Activated naive CD4-positive, alpha-beta T cell treated with anti-CD3 and anti-CD28 coated beads, Interleukin-2, amount 50 U/mL, for 24 hours (primary cell): ENCODE results near the gene KRTAP10-9.
"Not testable (repeated sequence)": the region's sequence is repeated elsewhere in the genome, so short reads cannot be mapped to it uniquely, and the experiment has no call there.

Source experiments
- H3K27ac Mint-ChIP-seq: one replicate; pipeline ENCODE4 v1.8.0; 2021; ENCODE audit warnings: mild to moderate bottlenecking, mixed read lengths
- H3K27me3 Mint-ChIP-seq: one replicate; pipeline ENCODE4 v1.8.0; 2021; ENCODE audit warnings: mixed read lengths
- H3K36me3 Mint-ChIP-seq: one replicate; pipeline ENCODE4 v1.8.0; 2021; ENCODE audit warnings: mixed read lengths
- H3K4me1 Mint-ChIP-seq: one replicate; pipeline ENCODE4 v1.8.0; 2021; ENCODE audit warnings: mixed read lengths
- H3K4me3 Mint-ChIP-seq: one replicate; pipeline ENCODE4 v1.8.0; 2021; ENCODE audit warnings: mild to moderate bottlenecking, mixed read lengths
- H3K9me3 Mint-ChIP-seq: one replicate; pipeline ENCODE4 v1.8.0; 2021; ENCODE audit warnings: mixed read lengths

The KRTAP10-9 gene

GRCh38 chr21:44656868-44657267 is 30.0 kb downstream of the KRTAP10-9 start:
- Mint-ChIP-seq H3K27ac (peak overlapping the region; percentile 84), H3K9me3 (peaks cover 19% of the 10 kb centered on the region), H3K27me3 (no peaks in the 10 kb centered on the region), H3K4me3 (peak overlapping the region; percentile 76), H3K4me1 (peaks cover 68% of the 10 kb centered on the region), H3K36me3 (peaks cover 12% of the 10 kb centered on the region)

- Mint-ChIP-seq H3K36me3 (peaks cover 12% of the 10 kb centered on the region), H3K9me3 (peaks cover 20% of the 10 kb centered on the region), H3K4me1 (peaks cover 68% of the 10 kb centered on the region), H3K27ac (peak within 1 kb of the TSS; percentile 93), H3K27me3 (no peaks in the 10 kb centered on the region), H3K4me3 (peak within 1 kb of the TSS; percentile 76)
Observed at GRCh38 chr21:44657635-44658540, 31.0 kb downstream of the KRTAP10-9 start, which contains the start of gene KRTAP12-3. TSS of gene KRTAP12-3 (plus strand) at chr21:44657932. CDS start at chr21:44657980, 48 bp downstream.

GRCh38 chr21:44658541-44658910 is 31.6 kb downstream of the KRTAP10-9 start:
- peaks cover 12% of the 10 kb centered on the region for H3K36me3 Mint-ChIP-seq
- peaks cover 20% of the 10 kb centered on the region for H3K9me3 Mint-ChIP-seq
- no peaks in the 10 kb centered on the region for H3K27me3 Mint-ChIP-seq
- H3K27ac Mint-ChIP-seq, result peak overlapping the region; percentile 93
- peaks cover 65% of the 10 kb centered on the region for H3K4me1 Mint-ChIP-seq
- H3K4me3 Mint-ChIP-seq, result peak overlapping the region; percentile 76

- H3K9me3 Mint-ChIP-seq, result peaks cover 20% of the 10 kb centered on the region
- peak overlapping the region; percentile 76 for H3K4me3 Mint-ChIP-seq
- peak overlapping the region; percentile 93 for H3K27ac Mint-ChIP-seq
- H3K4me1 Mint-ChIP-seq, result peaks cover 60% of the 10 kb centered on the region
- H3K36me3 Mint-ChIP-seq, result peaks cover 12% of the 10 kb centered on the region
- no peaks in the 10 kb centered on the region for H3K27me3 Mint-ChIP-seq
Observed at GRCh38 chr21:44658913-44659595, 32.2 kb downstream of the KRTAP10-9 start.

- H3K27me3 Mint-ChIP-seq, H3K4me3 Mint-ChIP-seq, H3K36me3 Mint-ChIP-seq: not testable (repeated sequence)
- H3K4me1 Mint-ChIP-seq, result peaks cover 38% of the 10 kb centered on the region
- peak overlapping the region; percentile 20 for H3K27ac Mint-ChIP-seq
- peaks cover 14% of the 10 kb centered on the region for H3K9me3 Mint-ChIP-seq
Observed at GRCh38 chr21:44661567-44661966, 34.7 kb downstream of the KRTAP10-9 start.

GRCh38 chr21:44664691-44665090 is 37.8 kb downstream of the KRTAP10-9 start:
- Mint-ChIP-seq H3K9me3 (peaks cover 12% of the 10 kb centered on the region), H3K4me3 (no peak overlapping the region), H3K4me1 (peaks cover 7% of the 10 kb centered on the region), H3K27me3 (no peaks in the 10 kb centered on the region), H3K27ac (peak overlapping the region; percentile 73), H3K36me3 (peaks cover 3% of the 10 kb centered on the region)

GRCh38 chr21:44666401-44667320 is 39.8 kb downstream of the KRTAP10-9 start, which contains the start of gene KRTAP12-2:
TSS of gene KRTAP12-2 (minus strand) at chr21:44666927. CDS start at chr21:44666886, 41 bp downstream.
- H3K4me1 Mint-ChIP-seq, result peaks cover 3% of the 10 kb centered on the region
- H3K4me3 Mint-ChIP-seq, result no peak within 1 kb of the TSS
- peaks cover 5% of the 10 kb centered on the region for H3K36me3 Mint-ChIP-seq
- H3K9me3 Mint-ChIP-seq, result peaks cover 7% of the 10 kb centered on the region
- H3K27me3 Mint-ChIP-seq, result no peaks in the 10 kb centered on the region
- no peak within 1 kb of the TSS for H3K27ac Mint-ChIP-seq

GRCh38 chr21:44667612-44668011 is 40.7 kb downstream of the KRTAP10-9 start:
- no peaks in the 10 kb centered on the region for H3K27me3 Mint-ChIP-seq
- peaks cover 5% of the 10 kb centered on the region for H3K9me3 Mint-ChIP-seq
- peaks cover 3% of the 10 kb centered on the region for H3K4me1 Mint-ChIP-seq
- peaks cover 7% of the 10 kb centered on the region for H3K36me3 Mint-ChIP-seq
- H3K27ac Mint-ChIP-seq, result no peak overlapping the region
- H3K4me3 Mint-ChIP-seq, result no peak overlapping the region

- peaks cover 12% of the 10 kb centered on the region for H3K36me3 Mint-ChIP-seq
- H3K27ac Mint-ChIP-seq, result no peak overlapping the region
- H3K4me1 Mint-ChIP-seq, result peaks cover 3% of the 10 kb centered on the region
- H3K9me3 Mint-ChIP-seq, result peaks cover 24% of the 10 kb centered on the region
- no peaks in the 10 kb centered on the region for H3K27me3 Mint-ChIP-seq
- H3K4me3 Mint-ChIP-seq, result no peak overlapping the region
Observed at GRCh38 chr21:44670642-44671432, 43.9 kb downstream of the KRTAP10-9 start.

GRCh38 chr21:44671911-44672310 is 45.0 kb downstream of the KRTAP10-9 start:
- Mint-ChIP-seq H3K36me3 (peaks cover 12% of the 10 kb centered on the region), H3K9me3 (peaks cover 24% of the 10 kb centered on the region), H3K4me1 (no peaks in the 10 kb centered on the region), H3K4me3 (no peak overlapping the region), H3K27ac (no peak overlapping the region), H3K27me3 (no peaks in the 10 kb centered on the region)

- Mint-ChIP-seq H3K27me3 (no peaks in the 10 kb centered on the region), H3K4me1 (no peaks in the 10 kb centered on the region), H3K36me3 (peaks cover 4% of the 10 kb centered on the region), H3K9me3 (peaks cover 19% of the 10 kb centered on the region), H3K4me3 (no peak overlapping the region), H3K27ac (no peak overlapping the region)
Observed at GRCh38 chr21:44677881-44678280, 51.0 kb downstream of the KRTAP10-9 start.
